ENCODE data around the gene ALX4. TPM values are rescaled to one million over a fixed set of nuclear protein-coding genes. Genes with fewer than 3 reads are reported as not detected.

ALX4 gene
- polyA plus RNA-seq, 3 donors: 0.11 to 0.17 (median 0.11) TPM

DNA sequence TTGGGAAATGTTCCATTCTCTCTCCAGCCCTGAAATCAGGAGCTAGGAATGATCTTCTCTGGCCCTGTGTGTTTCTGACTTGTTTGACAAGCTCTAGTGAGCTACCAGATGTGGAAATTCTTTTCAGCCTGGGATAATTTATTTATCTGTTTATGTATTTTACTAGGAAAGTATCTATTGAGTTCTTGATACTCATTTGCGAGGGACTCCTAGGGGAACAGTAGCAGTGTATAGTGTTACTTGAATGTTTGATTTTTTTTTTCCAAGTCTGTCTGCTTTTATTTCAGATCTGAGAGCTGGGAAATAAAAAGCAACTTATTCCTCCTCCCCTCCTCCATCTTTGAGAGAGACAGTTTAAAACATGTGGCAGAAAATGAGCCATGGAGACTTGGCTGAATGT is 92.5 kb downstream of the ALX4 start:
- no peak for DNase-seq (ENCODE audit: low read depth in 3 of 3, low spot score in 2 of 3)

DNA sequence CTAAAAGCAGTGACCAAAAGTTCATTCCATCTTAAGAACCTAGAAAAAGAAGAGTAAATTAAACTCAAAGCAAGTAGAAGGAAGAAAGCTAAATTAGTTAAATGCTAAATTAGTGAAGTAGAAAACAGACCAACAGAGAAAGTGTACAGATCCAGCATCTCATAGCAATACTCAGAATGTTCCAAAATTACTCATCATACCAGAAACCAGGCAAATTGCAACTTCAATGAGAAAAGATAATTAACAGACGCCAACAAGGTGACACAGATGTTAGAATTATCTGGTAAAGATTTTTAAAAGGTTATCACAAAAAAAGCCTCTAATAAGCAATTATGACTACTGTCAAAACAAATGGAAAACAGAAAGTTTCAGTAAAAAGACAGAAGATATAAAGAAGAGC is 96.8 kb downstream of the ALX4 start:
- DNase-seq (ENCODE audit: low read depth in 3 of 3, low spot score in 2 of 3): no peak

DNA sequence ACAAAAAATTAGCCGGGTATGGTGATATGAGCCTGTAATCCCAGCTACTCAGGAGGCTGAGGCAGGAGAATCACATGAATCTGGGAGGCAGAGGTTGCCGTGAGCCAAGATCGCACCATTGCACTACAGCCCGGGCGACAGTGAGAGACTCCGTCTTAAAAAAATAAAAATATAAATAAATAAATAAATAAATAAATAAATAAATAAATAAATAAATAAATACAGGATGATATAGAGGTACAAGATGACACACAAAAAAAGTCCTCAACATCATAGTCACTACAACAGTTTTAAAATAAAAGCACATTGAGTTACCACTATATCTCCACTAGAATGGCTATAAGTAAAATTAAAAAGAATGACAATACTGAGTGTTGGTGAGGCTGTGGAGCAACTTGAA is 97.8 kb downstream of the ALX4 start:
- DNase-seq (ENCODE audit: low read depth in 3 of 3, low spot score in 2 of 3): no peak

Other genes with a start within 250 kb of the ALX4 start
- gene ACCS, start 243.9 kb downstream of the ALX4 start, polyA plus RNA-seq (ENCODE audit: insufficient read length in 3 of 3): 10 to 100 TPM; 18.0 to 39.2 (median 25.2) TPM
- gene EXT2, start 214.5 kb downstream of the ALX4 start, polyA plus RNA-seq (ENCODE audit: insufficient read length in 3 of 3): 10 to 100 TPM; 71.0 to 77.1 (median 72.4) TPM